K562 (cell line): ENCODE results near the gene UGT1A5. TPM values are rescaled to one million over a fixed set of nuclear protein-coding genes. Genes with fewer than 3 reads are reported as not detected.

Source experiments
- ATAC-seq: fragments of 200-7000 bp; cut with Tn5 transposase; 3 replicates; pipeline ENCODE4 v1.9.1; 2020; ENCODE audit warnings: moderate library complexity
- BruUV-seq: library from RNA; stranded (reverse); fragments of 400-500 nt; replicated peaks from 2 replicates; lab custom pipeline; 2021; lab: Mats Ljungman, UMichigan
- CTCF ChIA-PET: fragments of 300-600 bp; formaldehyde crosslinking; extraction: SDS; loops from one replicate; lab custom pipeline; 2021; ENCODE audit warnings: low intra/inter-chr PET ratio; lab: Yijun Ruan, JAX
- POLR2A ChIA-PET: fragments of 300-600, 350-650 bp; sonication (Branson Sonifier 250); formaldehyde crosslinking; extraction: SDS; loops from one replicate; lab custom pipeline; 2021; ENCODE audit warnings: antibody characterized with exemption, inconsistent platforms; lab: Yijun Ruan, JAX
- DNase-seq, 4 experiments: peaks; one replicate each; pipeline versions ENCODE4 v3.0.0 to v3.0.0-alpha.2; 2011 to 2018; ENCODE audit warnings: low spot score in 3 of 4, mixed read lengths in 3 of 4; ENCODE audit errors: extremely low read depth in 1 of 4
- FAIRE-seq: peaks from 2 replicates; lab custom pipeline; 2011; peaks lifted over from hg19 to GRCh38; lab: Jason Lieb, UNC
- H2AFZ ChIP-seq: 2 replicates; pipeline ENCODE4 v1.6.0; 2011; ENCODE audit warnings: low read depth, low read length, control low read depth, inconsistent platforms
- H3K27ac ChIP-seq: fragments of 200-600 bp; 3 replicates; pipeline ENCODE4 v1.8.0; 2011; ENCODE audit warnings: low read depth, mild to moderate bottlenecking, control low read depth, inconsistent platforms, low read length, moderate library complexity, mixed read lengths; ENCODE audit errors: extremely low read depth
- H3K27me3 ChIP-seq, 2 experiments: fragments of 300-600 bp in 1 of 2; 2 replicates in 1 of 2; 3 replicates in 1 of 2; pipeline versions ENCODE4 v1.6.0 to v1.8.0; 2011; ENCODE audit warnings: inconsistent platforms in 2 of 2, low read length in 2 of 2, mild to moderate bottlenecking in 1 of 2, mixed read lengths in 1 of 2, moderate library complexity in 1 of 2; ENCODE audit not compliant: control insufficient read depth in 2 of 2, insufficient read depth in 2 of 2
- H3K36me3 ChIP-seq: fragments of 300-600 bp; 3 replicates; pipeline ENCODE4 v1.8.0; 2011; ENCODE audit warnings: mild to moderate bottlenecking, low read length, inconsistent platforms; ENCODE audit not compliant: control insufficient read depth, insufficient read depth
- H3K4me1 ChIP-seq, 2 experiments: fragments of 200-600 bp in 1 of 2; replicated peaks in 1 of 2; 2 replicates in 1 of 2; 3 replicates in 1 of 2; pipeline versions ENCODE4 v1.5.1 to v1.8.0; 2011; ENCODE audit warnings: inconsistent platforms in 2 of 2, low read length in 2 of 2, mild to moderate bottlenecking in 1 of 2, mixed read lengths in 1 of 2, moderate library complexity in 1 of 2; ENCODE audit not compliant: control insufficient read depth in 2 of 2, insufficient read depth in 2 of 2
- H3K4me2 ChIP-seq: 2 replicates; pipeline ENCODE4 v1.6.1; 2011; ENCODE audit warnings: low read length, control low read depth, inconsistent platforms, mixed read lengths; ENCODE audit not compliant: insufficient read depth
- H3K4me3 ChIP-seq: fragments of 200-600 bp; sonication (generic), shearing (Covaris generic); 2 replicates; pipeline ENCODE4 v1.5.1; 2016; ENCODE audit warnings: control low read depth, inconsistent platforms
- H3K79me2 ChIP-seq: fragments of 200-600 bp; 3 replicates; pipeline ENCODE4 v1.8.0; 2011; ENCODE audit warnings: low read length, inconsistent platforms; ENCODE audit not compliant: control insufficient read depth, insufficient read depth
- H3K9ac ChIP-seq, 2 experiments: 2 replicates each; pipeline versions ENCODE4 v1.6.0 to v1.6.1; 2011; ENCODE audit warnings: low read depth in 2 of 2, low read length in 2 of 2, control low read depth in 1 of 2, inconsistent platforms in 1 of 2, mild to moderate bottlenecking in 1 of 2, mixed read lengths in 1 of 2; ENCODE audit not compliant: insufficient read depth in 1 of 2
- H3K9me1 ChIP-seq: one replicate; pipeline ENCODE4 v1.6.0; 2011; ENCODE audit warnings: inconsistent platforms, mild to moderate bottlenecking, low read length, moderate library complexity; ENCODE audit not compliant: control insufficient read depth, insufficient read depth
- H3K9me3 ChIP-seq: replicated peaks from 2 replicates; pipeline ENCODE4 v1.5.1; 2011; ENCODE audit warnings: low read depth, low read length, inconsistent platforms; ENCODE audit not compliant: control insufficient read depth, insufficient read depth
- H4K20me1 ChIP-seq: replicated peaks from 2 replicates; pipeline ENCODE4 v1.6.1; 2011; ENCODE audit warnings: low read length, inconsistent platforms, mixed read lengths; ENCODE audit not compliant: control insufficient read depth, insufficient read depth
- CXXC5 ChIP-seq: fragments of 250-450 bp; sonication (Bioruptor Pico); IDR thresholded peaks from 2 replicates; pipeline ENCODE4 v1.8.0; 2022; ENCODE audit warnings: inconsistent platforms, mild to moderate bottlenecking, moderate library complexity
- GTF2E2 ChIP-seq: fragments of 200-800 bp; sonication (Bioruptor generic); IDR thresholded peaks from 2 replicates; pipeline ENCODE4 v1.6.1; 2016; ENCODE audit warnings: missing genetic modification characterization, missing compliant biosample characterization
- PHB ChIP-seq: fragments of 250-450 bp; sonication (Bioruptor Pico); IDR thresholded peaks from 2 replicates; pipeline ENCODE4 v1.5.0; 2021
- SMARCC2 ChIP-seq: fragments of 450-650 bp; IDR thresholded peaks from 2 replicates; pipeline ENCODE4 v1.6.1; 2017; ENCODE audit warnings: antibody characterized with exemption, moderate library complexity, mild to moderate bottlenecking, low read depth
- TARDBP ChIP-seq: fragments of 450-650 bp; IDR thresholded peaks from 2 replicates; pipeline ENCODE4 v1.6.1; 2016
- XRCC3 ChIP-seq: fragments of 450-650 bp; IDR thresholded peaks from 2 replicates; pipeline ENCODE4 v1.6.1; 2017; ENCODE audit warnings: mild to moderate bottlenecking, moderate library complexity
- ZNF134 ChIP-seq: fragments of 250-450 bp; sonication (Bioruptor Pico); conservative IDR thresholded peaks from 2 replicates; pipeline ENCODE4 v1.4.0; 2020
- ZNF224 ChIP-seq: sonication (generic); formaldehyde crosslinking; IDR thresholded peaks from 2 replicates; pipeline ENCODE4 v1.8.0; 2022; ENCODE audit warnings: mild to moderate bottlenecking, missing genetic modification reagents
- WGBS: fragments of 100-300 bp; shearing (Covaris generic); methylation state at CpG from one replicate; pipeline ENCODE4 v1.1.6; 2016; ENCODE audit warnings: low coverage, mixed read lengths; ENCODE audit not compliant: insufficient coverage; ENCODE audit errors: missing lambda C conversion rate; 5-methylcytosine and 5-hydroxymethylcytosine counted together
- in situ Hi-C: fragments of 300-500 bp; cut with MboI; formaldehyde crosslinking; loops from 4 replicates; pipeline ENCODE4 v1.15.0; 2018; ENCODE audit warnings: inconsistent platforms, mixed read lengths
- intact Hi-C: fragments of 100-400 bp; cut with micrococcal nuclease; formaldehyde crosslinking; loops from 2 replicates; pipeline ENCODE4 v1.14.2; 2022
- polyA plus RNA-seq, 8 experiments: library from polyadenylated mRNA; depleted of rRNA in 4 of 8; stranded (reverse) in 5 of 8; unstranded in 3 of 8; fragments of >200 nt; fragmentation: Nextera tagmentation in 2 of 8; fragmentation: Illumina TruSeq in 1 of 8; extraction: Ambion mirVana in 2 of 8; extraction: Trizol in 1 of 8; gene quantifications; 2 replicates each; pipeline versions ENCODE4 v1.2.1 to v1.2.3, GENCODE V29; 2011 to 2014; ENCODE audit warnings: inconsistent platforms in 1 of 8, missing spikeins in 1 of 8
- total RNA-seq, 7 experiments: library from RNA; depleted of rRNA in 6 of 7; stranded (reverse); fragments of >200 nt in 6 of 7; fragmentation: Illumina TruSeq in 2 of 7; extraction: Trizol in 2 of 7; gene quantifications; 2 replicates each; pipeline versions ENCODE4 v1.2.1 to v1.2.3, GENCODE V29; 2011 to 2021; ENCODE audit warnings: low replicate concordance in 1 of 7
- TF ChIP-seq, protein P1 (sequence below), 3 experiments: fragments of 200-800 bp in 1 of 3; fragments of 250-450 bp in 1 of 3; fragments of 450-650 bp in 1 of 3; sonication (Bioruptor Pico) in 1 of 3; sonication (Bioruptor generic) in 1 of 3; formaldehyde crosslinking in 1 of 3; IDR thresholded peaks; 2 replicates each; pipeline versions ENCODE4 v1.6.1 to v1.8.0; 2016 to 2022; ENCODE audit warnings: mild to moderate bottlenecking in 2 of 3, missing genetic modification characterization in 2 of 3, missing compliant biosample characterization in 1 of 3, moderate library complexity in 1 of 3

UGT1A5 gene
- total and polyA plus RNA-seq, 9 of the 15 experiments (the other 6 are each of a cell fraction or from before 2014, with no cell fraction given), result not detected

DNA sequence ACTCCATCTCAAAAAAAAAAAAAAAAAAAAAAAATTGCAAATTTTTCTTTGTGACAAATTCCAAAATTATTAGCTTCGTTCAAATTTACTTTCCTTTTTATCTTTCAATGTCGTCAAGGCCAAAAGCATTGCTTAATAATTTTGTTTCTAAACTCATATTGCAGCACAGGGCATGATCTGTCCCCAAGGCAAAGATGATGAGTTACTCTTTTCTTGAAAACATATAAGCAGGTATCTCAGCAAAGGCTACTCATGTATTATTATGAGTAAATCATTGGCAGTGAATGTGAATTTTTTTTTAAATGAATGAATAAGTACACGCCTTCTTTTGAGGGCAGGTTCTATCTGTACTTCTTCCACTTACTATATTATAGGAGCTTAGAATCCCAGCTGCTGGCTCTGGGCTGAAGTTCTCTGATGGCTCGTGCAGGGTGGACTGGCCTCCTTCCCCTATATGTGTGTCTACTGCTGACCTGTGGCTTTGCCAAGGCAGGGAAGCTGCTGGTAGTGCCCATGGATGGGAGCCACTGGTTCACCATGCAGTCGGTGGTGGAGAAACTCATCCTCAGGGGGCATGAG, 31.1 kb upstream of the UGT1A5 start, which contains the start of gene UGT1A7:
Gene UGT1A7, plus strand, starts transcription at position 381 of the 579 bp plus-strand sequence. Its CDS starts 37 bp downstream, at position 418.
- POLR2A ChIA-PET, result no interaction called here
- ATAC-seq, result no peak
- no peak within 1 kb of the TSS for H3K4me2 ChIP-seq
- no peak within 1 kb of the TSS for H3K9ac ChIP-seq
- H3K79me2 ChIP-seq, result no peaks in the 10 kb centered on the region
- TF ChIP-seq, protein P1, sequence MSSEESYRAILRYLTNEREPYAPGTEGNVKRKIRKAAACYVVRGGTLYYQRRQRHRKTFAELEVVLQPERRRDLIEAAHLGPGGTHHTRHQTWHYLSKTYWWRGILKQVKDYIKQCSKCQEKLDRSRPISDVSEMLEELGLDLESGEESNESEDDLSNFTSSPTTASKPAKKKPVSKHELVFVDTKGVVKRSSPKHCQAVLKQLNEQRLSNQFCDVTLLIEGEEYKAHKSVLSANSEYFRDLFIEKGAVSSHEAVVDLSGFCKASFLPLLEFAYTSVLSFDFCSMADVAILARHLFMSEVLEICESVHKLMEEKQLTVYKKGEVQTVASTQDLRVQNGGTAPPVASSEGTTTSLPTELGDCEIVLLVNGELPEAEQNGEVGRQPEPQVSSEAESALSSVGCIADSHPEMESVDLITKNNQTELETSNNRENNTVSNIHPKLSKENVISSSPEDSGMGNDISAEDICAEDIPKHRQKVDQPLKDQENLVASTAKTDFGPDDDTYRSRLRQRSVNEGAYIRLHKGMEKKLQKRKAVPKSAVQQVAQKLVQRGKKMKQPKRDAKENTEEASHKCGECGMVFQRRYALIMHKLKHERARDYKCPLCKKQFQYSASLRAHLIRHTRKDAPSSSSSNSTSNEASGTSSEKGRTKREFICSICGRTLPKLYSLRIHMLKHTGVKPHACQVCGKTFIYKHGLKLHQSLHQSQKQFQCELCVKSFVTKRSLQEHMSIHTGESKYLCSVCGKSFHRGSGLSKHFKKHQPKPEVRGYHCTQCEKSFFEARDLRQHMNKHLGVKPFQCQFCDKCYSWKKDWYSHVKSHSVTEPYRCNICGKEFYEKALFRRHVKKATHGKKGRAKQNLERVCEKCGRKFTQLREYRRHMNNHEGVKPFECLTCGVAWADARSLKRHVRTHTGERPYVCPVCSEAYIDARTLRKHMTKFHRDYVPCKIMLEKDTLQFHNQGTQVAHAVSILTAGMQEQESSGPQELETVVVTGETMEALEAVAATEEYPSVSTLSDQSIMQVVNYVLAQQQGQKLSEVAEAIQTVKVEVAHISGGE (CRISPR knock-in tag; IDR thresholded peaks at IDR 0.05), result no peak
- TF ChIP-seq PHB (CRISPR knock-in tag), result no peak
- TF ChIP-seq XRCC3, result no peak
- TF ChIP-seq ZNF224 (CRISPR knock-in tag), result no peak
- no peak for TF ChIP-seq CXXC5
- TF ChIP-seq GTF2E2 (tag), result no peak
- TF ChIP-seq SMARCC2, result no peak
- no peak for TF ChIP-seq TARDBP
- no peak for TF ChIP-seq ZNF134 (CRISPR knock-in tag)
- no peaks in the 10 kb centered on the region for H4K20me1 ChIP-seq
- BruUV-seq, result no TSS peak
- no peaks in the 10 kb centered on the region for H3K9me3 ChIP-seq
- DNase-seq, result no peak
- H3K27ac ChIP-seq, result no peak within 1 kb of the TSS
- no peaks in the 10 kb centered on the region for H3K4me1 ChIP-seq
- no peaks in the 10 kb centered on the region for H3K36me3 ChIP-seq
- CTCF ChIA-PET, result no interaction called here
- FAIRE-seq, result no peak
- H2AFZ ChIP-seq, result no peak within 1 kb of the TSS
- intact Hi-C loops (no loop called here), in situ Hi-C loops (no loop called here)
- no peaks in the 10 kb centered on the region for H3K9me1 ChIP-seq
- 6% methylated on average over 5 of the region's 5 CpGs for WGBS
- no peak within 1 kb of the TSS for H3K4me3 ChIP-seq
- no peaks in the 10 kb centered on the region for H3K27me3 ChIP-seq
